HG02623 (cell line): ENCODE data around the gene FSTL3.
"Not testable (repeated sequence)": the region's sequence is repeated elsewhere in the genome, so short reads cannot be mapped to it uniquely, and the experiment has no call there.

Experiments used
- ATAC-seq: cut with Tn5 transposase; IDR thresholded peaks from one replicate; pipeline ENCODE4 v1.9.1; 2021; ENCODE audit warnings: moderate library complexity; ENCODE audit not compliant: unreplicated experiment

FSTL3 gene

DNA sequence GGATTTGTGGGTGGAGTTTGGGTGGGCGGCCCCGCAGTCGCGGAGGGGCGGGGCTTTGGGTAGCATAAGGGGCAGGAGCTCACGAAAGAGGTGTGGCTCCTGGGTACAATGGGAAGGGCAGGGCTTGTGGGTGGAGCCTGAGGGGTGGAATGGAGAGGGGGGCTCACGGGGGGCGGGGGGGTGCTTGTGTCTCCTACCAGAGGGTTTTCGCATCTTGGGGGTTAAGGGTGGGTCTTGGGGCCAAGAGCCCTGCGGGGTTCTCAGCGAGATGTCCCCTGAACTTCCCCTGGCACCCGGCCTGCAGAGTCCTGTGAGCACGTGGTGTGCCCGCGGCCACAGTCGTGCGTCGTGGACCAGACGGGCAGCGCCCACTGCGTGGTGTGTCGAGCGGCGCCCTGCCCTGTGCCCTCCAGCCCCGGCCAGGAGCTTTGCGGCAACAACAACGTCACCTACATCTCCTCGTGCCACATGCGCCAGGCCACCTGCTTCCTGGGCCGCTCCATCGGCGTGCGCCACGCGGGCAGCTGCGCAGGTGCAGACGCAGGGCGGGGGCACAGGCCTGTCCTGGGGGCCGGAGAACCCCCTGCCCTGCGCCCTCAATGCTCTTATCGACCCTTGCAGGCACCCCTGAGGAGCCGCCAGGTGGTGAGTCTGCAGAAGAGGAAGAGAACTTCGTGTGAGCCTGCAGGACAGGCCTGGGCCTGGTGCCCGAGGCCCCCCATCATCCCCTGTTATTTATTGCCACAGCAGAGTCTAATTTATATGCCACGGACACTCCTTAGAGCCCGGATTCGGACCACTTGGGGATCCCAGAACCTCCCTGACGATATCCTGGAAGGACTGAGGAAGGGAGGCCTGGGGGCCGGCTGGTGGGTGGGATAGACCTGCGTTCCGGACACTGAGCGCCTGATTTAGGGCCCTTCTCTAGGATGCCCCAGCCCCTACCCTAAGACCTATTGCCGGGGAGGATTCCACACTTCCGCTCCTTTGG lies 5.1 kb downstream of the FSTL3 start:
- no peak for ATAC-seq

DNA sequence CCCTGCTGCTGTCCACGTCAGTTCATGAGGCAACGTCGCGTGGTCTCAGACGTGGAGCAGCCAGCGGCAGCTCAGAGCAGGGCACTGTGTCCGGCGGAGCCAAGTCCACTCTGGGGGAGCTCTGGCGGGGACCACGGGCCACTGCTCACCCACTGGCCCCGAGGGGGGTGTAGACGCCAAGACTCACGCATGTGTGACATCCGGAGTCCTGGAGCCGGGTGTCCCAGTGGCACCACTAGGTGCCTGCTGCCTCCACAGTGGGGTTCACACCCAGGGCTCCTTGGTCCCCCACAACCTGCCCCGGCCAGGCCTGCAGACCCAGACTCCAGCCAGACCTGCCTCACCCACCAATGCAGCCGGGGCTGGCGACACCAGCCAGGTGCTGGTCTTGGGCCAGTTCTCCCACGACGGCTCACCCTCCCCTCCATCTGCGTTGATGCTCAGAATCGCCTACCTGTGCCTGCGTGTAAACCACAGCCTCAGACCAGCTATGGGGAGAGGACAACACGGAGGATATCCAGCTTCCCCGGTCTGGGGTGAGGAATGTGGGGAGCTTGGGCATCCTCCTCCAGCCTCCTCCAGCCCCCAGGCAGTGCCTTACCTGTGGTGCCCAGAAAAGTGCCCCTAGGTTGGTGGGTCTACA lies 6.6 kb downstream of the FSTL3 start:
- no peak for ATAC-seq

DNA sequence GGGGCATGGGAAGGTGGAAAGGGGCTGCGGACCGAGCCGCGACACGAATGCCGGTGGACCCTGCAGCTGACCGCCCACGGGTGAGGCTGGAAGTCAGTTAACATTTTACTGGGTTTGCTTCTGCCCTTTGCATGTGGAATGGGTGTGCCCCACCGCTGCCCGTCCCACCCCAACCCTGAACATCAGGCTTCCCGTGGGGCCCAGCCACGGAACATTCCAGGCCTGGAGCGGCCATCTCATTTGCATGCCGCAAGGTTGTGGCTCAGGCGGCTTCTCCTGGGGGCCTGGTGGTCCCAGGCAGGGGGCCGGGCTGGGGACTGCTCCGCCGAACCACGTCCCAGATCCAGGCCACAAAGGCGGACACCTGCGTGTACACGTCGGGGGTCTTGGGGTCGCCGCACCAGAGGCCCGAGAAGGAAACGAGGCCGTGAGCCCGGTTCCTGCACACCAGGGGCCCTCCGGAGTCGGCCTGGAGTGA lies 9.3 kb downstream of the FSTL3 start:
- no peak for ATAC-seq

DNA sequence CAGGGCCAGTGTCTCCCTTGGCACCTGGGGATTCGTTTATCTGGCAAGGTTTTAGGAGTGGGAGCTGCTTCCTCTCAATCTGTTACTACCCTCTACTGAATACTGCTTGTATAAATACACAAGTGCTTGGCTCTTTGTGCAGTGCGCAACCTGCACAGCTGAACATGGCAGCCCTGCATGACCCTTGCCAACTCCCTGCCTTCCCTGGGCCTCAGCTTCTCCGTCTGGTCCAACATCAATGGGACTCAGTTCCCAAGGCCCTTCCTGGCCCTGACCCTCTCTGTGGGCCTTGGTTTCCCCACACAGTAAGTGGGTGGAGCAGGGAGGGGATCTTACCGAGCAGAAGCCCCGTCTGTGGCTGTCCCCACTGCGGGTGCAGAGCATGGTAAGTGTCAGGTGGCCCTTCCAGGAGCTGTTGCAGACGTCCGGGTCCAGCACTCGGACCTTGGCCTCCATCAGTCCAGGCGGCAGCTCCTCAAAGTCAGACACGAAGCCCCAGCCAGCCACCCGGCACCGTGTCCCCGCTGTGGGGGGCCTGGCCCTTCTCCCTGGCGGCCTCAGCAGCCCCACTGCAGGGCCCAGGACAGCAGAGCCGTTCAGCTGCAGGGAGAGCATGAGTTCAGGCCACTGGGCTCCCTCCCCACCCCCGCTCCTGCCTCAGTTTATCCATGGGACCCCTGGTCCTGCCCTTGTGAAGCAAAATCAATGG lies 10.6 kb downstream of the FSTL3 start:
- ATAC-seq: no peak

DNA sequence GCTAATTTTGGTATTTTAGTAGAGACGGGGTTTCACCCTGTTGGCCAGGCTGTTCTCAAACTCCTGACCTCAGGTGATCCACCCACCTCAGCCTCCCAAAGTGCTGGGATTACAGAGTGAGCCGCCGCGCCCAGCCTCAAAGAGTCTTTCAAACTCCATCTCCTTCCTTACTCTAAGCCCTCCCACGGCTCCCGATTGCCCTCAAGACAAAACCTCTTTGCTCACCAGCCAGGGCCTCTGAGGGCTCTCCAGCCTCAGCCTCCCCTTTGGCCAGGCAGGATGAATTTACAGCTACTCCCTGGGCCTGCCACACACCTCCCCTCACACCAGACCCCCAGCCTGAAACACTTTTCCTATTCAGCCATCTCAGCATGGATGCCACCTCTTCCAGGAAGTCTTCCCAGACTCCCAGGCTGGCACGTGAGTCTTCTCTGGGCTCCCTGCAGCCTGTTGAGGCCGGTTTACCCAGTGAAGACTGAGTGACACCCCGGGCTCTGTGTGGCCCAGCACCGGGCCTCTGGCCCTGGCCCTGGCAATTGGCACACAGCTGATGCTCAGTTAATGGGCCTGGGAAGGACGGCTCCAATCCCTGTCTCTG lies 11.5 kb downstream of the FSTL3 start:
- no peak for ATAC-seq

DNA sequence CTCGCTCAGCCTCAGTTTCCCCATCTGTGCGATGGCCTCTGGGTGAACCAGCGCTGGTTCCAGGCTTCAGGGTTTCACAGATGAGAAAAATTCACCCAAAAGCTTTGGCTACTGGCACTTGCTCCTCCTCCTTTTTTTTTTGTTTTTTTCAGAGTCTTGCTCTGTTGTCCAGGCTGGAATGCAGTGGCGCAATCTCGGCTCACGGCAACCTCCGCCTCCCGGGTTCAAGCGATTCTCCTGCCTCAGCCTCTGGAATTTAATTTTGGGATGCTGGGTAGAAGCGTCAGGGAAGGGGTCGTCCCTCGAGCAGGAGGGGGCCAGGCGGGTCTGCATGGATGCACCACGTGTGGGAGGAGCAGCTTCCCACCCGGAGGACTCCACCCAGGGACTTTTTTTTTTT lies 12.0 kb downstream of the FSTL3 start:
- no peak for ATAC-seq

- ATAC-seq: no peak
Measured at GRCh38 chr19:688992-689391, 12.8 kb downstream of the FSTL3 start.

DNA sequence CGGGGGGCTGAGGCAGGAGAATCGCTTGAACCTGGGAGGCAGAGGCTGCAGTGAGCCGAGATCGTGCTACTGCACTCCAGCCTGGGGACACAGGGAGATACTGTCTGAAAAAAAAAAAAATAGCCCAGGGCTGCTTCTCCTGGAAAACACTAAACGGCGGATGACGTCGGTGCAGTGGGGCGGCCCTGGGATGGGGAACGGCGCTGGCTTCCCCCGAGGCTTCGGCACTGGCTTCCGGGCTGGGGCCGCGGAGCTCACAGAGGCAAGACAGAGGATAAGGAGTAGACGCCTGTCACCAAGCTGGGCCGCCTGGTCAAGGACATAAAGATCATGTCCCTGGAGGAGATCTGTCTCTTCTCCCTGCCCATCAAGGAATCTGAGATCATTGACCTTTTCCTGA lies 14.0 kb downstream of the FSTL3 start:
- no peak for ATAC-seq

DNA sequence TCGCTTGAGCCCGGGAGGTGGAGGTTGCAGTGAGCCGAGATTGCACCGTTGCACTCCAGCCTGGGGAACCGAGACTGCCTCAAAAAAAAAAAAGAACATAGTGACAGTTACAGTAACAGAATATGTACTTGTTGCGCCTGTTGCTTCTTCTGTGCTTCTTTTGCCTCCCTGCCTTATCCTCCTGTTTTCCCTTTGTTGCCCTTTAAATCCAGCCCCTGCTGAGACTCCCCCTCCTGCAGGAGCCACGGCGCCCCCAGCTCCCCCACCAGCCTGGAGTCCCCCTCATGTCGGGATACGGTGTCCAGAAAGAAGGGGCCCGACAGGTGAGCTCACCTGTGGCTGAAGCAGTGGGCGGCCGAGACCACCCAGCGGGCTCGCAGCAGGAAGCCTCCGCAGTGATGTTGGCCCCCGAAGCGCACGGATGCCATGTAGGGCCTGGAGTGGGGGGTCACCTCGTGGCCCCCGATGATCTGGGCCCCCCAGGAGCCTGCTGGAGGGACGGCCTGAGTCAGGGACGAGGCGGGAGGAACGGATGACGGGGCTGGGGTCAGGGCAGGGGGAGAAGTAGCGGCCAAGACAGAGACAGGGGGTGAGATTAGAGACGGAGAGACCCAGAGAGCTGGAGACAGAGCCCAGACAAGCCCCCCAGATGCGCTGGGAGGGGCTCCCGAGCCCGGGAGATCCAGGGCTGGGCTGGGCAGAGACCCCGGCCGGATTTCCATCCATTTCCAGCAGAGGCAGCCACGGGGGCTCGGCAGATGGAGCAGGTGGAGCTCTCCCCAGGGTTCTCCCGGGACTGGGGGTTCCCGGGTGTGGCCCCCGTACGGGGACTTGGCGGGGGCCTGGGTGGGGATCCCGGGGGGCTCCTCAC lies 18.5 kb downstream of the FSTL3 start:
- no peak for ATAC-seq

GRCh38 chr19:695352-695949 lies 19.3 kb downstream of the FSTL3 start, which contains the start of gene PRSS57:
Gene PRSS57, minus strand, starts transcription at chr19:695452. Its CDS starts 22 bp downstream, at chr19:695430.
- no peak for ATAC-seq

GRCh38 chr19:698529-698928 lies 22.3 kb downstream of the FSTL3 start:
- ATAC-seq: not testable (repeated sequence)

- not testable (repeated sequence) for ATAC-seq
Measured at GRCh38 chr19:699885-700284, 23.7 kb downstream of the FSTL3 start.

DNA sequence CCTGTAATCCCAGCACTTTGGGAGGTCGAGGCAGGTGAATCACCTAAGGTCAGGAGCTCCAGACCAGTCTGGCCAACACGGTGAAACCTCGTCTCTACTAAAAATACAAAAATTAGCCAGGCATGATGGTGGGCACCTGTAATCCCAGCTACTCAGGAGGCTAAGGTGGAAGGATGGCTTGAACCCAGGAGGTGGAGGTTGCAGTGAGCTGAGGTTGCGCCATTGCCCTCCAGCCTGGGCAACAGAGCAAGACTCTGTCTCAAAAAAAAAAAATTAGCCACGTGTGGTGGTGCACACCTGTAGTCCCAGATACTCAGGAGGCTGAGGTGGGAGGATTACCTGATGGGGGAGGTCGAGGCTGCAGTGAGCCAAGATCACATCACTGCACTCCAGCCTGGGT lies 26.7 kb downstream of the FSTL3 start:
- not testable (repeated sequence) for ATAC-seq

DNA sequence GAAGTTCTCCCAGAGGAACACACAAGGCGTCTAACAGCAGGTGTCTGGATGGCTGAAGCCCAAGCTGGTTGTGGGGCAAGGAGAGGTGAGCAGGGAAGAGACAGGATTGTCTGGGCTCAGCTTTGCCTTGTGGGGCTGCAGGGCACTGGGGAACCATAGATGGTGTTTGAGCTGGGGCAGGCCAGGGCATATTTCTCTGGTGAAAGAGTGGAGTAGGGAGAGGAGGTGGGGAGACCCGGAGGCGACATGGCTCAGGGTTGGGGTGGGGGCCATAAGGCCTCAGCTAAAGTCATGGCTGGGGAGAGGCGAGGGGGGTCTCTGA lies 27.1 kb downstream of the FSTL3 start:
- no peak for ATAC-seq

DNA sequence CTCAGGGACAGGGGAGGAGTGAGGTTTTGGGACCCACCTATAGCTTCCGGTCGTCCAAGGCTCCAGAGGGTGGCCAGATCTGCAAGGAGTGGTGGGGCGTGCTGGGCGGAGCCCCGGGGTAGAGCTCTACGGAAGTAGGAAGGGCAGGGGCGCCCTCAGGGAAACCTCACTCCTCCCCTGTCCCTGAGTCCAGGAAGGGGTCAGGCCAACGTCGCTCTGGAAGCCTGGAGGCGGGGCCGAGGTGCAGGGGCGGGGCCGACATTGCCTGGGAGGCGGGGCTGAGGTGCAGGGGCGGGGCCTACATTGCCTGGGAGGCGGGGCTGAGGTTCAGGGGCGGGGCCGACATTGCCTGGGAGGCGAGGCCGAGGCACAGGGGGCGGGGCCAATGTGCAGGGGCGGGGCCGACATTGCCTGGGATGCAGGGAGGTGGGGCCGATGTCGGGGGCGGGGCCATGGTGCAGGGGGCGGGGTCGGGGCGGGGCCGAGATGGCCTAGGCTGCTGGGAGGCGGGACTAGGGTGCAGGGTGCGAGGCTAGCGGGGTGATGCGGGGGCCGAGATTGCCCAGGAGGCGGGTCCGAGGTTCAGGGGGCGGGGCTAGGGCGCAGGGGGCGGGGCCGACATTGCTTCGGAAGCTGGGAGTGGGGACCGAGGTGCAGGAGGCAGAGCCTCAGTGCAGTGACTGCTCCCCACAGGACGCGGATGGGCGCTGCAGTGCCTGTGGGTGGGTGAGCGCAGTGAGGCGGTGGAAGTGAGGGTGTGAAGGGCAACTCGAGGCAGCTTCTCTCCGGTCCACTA lies 27.7 kb downstream of the FSTL3 start:
- no peak for ATAC-seq

DNA sequence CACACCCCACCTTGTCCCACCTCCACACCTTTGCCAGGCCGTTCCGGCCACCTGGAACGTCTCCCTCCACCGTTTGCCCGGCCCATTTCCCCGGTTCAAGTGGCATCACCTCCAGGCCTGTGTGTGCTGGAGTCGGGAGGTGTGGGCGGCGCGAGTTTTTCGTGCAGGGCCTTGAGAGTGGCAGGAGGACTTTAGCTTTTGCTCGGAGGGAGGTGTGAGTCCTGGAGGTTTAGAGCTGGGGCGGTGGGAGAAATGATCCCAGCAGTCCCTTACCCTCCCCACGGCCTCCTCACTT lies 28.2 kb downstream of the FSTL3 start:
- ATAC-seq: no peak

DNA sequence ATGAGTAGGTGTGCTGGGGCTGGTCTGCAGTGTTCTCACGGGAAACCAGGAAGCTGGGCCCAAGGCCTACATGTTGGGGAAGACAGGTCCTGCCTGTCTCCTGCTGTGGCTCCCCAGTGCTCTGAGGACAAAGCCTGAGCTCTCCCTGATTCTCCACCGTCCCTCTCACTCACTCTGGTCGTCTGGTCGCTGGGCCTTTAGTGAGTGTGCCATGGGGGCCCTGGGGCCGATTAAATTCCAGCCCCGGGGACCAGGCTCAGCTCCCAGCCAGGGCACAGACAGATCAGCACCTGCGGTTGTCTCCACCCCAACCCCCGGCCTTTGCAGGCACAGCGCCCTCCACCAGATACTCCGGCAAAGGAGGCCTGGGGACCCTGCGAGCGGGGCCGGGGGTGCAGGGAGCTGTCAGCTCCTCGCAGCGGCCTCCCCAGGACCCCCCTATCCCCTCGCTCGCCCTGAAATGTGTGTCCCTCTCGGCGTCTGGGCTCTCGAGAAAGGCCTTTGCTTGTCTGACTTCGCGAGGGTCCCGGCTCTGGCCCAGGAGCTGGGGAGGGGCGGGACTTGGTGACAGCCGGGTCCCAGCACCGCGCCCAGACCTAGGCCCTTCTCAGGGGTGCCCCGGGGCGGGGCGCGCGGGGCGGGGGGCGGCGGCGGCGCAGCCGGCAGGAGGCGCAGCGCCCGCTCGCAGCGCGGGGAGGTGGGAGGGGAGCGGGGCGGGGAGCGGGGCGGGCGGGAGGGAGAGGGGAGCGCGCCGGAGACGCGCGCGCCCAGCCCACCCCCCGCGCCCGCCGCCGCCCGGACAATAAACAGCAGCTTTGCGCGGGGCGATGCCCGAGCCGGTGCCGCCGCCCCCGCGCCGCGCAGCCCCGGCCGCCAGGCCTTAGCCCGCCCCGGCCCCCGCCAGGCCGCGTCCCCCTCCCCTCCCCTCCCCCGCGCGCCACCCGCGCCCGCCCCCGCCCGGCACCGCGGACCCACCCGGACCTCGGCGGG lies 32.3 kb downstream of the FSTL3 start, which contains the start of gene PALM:
TSS of gene PALM (plus strand) at position 782 of the 990 bp plus-strand sequence. CDS start 212 bp downstream, outside the sequence.
- no peak for ATAC-seq
